Chondrocyte (in vitro differentiated cells): ENCODE data around the gene MADCAM1. TPM values are rescaled to one million over a fixed set of nuclear protein-coding genes. Genes with fewer than 3 reads are reported as not detected.

Experiments
- DNase-seq: peaks from one replicate; pipeline ENCODE4 v3.0.0; 2021; ENCODE audit warnings: mixed read lengths, low spot score
- H3K27ac Mint-ChIP-seq: one replicate; pipeline ENCODE4 v1.8.0; 2021; ENCODE audit warnings: mild to moderate bottlenecking, moderate library complexity, mixed read lengths; ENCODE audit not compliant: unreplicated experiment
- H3K27me3 Mint-ChIP-seq: 2 replicates; pipeline ENCODE4 v1.8.0; 2021; ENCODE audit warnings: low read depth, mixed read lengths
- H3K36me3 Mint-ChIP-seq: 2 replicates; pipeline ENCODE4 v1.8.0; 2021; ENCODE audit warnings: low read depth, mixed read lengths
- H3K4me1 Mint-ChIP-seq: 2 replicates; pipeline ENCODE4 v1.8.0; 2021; ENCODE audit warnings: low read depth, mild to moderate bottlenecking, mixed read lengths
- H3K4me3 Mint-ChIP-seq: one replicate; pipeline ENCODE4 v1.8.0; 2021; ENCODE audit warnings: mild to moderate bottlenecking, moderate library complexity, mixed read lengths; ENCODE audit not compliant: unreplicated experiment
- H3K9me3 Mint-ChIP-seq: 2 replicates; pipeline ENCODE4 v1.8.0; 2021; ENCODE audit warnings: low read depth, mixed read lengths
- CTCF ChIP-seq: fragments of 200-600 bp; sonication (generic); IDR thresholded peaks from 2 replicates; pipeline ENCODE4 v1.5.0; 2021; ENCODE audit warnings: antibody characterized with exemption, mild to moderate bottlenecking, moderate library complexity
- total RNA-seq: library from RNA; stranded (reverse); gene quantifications from 3 replicates; pipeline ENCODE4 v1.2.1, GENCODE V29; 2021

The MADCAM1 gene
- total RNA-seq, 1 donor from 2014 or later = 0.62 TPM

DNA sequence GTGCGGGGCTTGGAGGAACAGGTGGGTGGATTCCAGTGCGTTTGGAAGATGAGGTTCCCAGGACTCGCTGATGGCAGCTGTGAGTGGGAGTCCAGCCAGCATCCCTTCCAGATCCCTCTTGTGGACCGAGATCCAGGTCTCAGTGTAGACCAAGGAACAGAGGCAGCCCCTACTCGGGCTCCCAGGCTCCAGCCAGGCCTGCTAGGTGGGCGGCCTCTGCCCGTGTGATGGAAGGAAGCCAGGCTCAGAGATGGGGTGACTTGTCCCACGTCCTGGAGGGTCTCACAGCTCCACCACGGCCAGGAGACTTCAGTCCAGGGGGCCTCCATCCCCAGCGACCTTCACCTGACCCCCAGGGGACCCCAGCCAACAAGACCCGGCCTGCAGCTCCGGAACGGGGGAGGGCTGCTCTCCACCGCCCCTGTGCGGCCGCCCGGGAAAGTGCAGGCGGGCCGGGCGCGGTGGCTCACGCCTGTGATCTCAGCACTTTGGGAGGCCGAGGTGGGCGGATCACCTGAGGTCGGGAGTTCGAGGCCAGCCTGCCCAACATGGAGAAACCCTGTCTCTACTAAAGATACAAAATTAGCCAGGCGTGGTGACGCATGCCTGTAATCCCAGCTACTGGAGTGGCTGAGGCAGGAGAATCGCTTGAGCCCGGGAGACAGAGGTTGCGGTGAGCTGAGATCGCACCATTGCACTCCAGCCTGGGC lies 729 bp upstream of the MADCAM1 start:
- Mint-ChIP-seq H3K4me1 (peaks cover 6% of the 10 kb centered on the region), H3K27ac (no peak overlapping the region), H3K4me3 (no peak overlapping the region), H3K27me3 (peaks cover 15% of the 10 kb centered on the region), H3K9me3 (no peaks in the 10 kb centered on the region), H3K36me3 (peaks cover 2% of the 10 kb centered on the region)
- peak; percentile 85 for TF ChIP-seq CTCF
- DNase-seq = no peak

GRCh38 chr19:496986-497385 lies 700 bp downstream of the MADCAM1 start:
- no peaks in the 10 kb centered on the region for H3K9me3 Mint-ChIP-seq
- H3K4me3 Mint-ChIP-seq = no peak overlapping the region
- peaks cover 5% of the 10 kb centered on the region for H3K4me1 Mint-ChIP-seq
- TF ChIP-seq CTCF = no peak
- no peak overlapping the region for H3K27ac Mint-ChIP-seq
- H3K36me3 Mint-ChIP-seq = peaks cover 2% of the 10 kb centered on the region
- no peak for DNase-seq
- H3K27me3 Mint-ChIP-seq = peaks cover 15% of the 10 kb centered on the region

GRCh38 chr19:497491-497868 lies 1.2 kb downstream of the MADCAM1 start:
- TF ChIP-seq CTCF = no peak
- Mint-ChIP-seq H3K4me3 (no peak overlapping the region), H3K27ac (no peak overlapping the region), H3K4me1 (peaks cover 5% of the 10 kb centered on the region), H3K27me3 (peaks cover 15% of the 10 kb centered on the region), H3K9me3 (no peaks in the 10 kb centered on the region), H3K36me3 (peaks cover 2% of the 10 kb centered on the region)
- no peak for DNase-seq

- H3K4me1 Mint-ChIP-seq = peaks cover 5% of the 10 kb centered on the region
- H3K9me3 Mint-ChIP-seq = no peaks in the 10 kb centered on the region
- peaks cover 2% of the 10 kb centered on the region for H3K36me3 Mint-ChIP-seq
- no peak overlapping the region for H3K4me3 Mint-ChIP-seq
- TF ChIP-seq CTCF = no peak
- H3K27ac Mint-ChIP-seq = no peak overlapping the region
- no peak for DNase-seq
- H3K27me3 Mint-ChIP-seq = peaks cover 15% of the 10 kb centered on the region
These were observed 1.7 kb downstream of the MADCAM1 start for GRCh38 chr19:497869-498510.

- Mint-ChIP-seq H3K27ac (no peak overlapping the region), H3K4me3 (no peak overlapping the region)
These were observed 2.2 kb downstream of the MADCAM1 start for GRCh38 chr19:498511-498891.

More at GRCh38 chr19:498511-498891, 2.2 kb downstream of the MADCAM1 start:
- Mint-ChIP-seq H3K4me1 (peaks cover 5% of the 10 kb centered on the region), H3K9me3 (no peaks in the 10 kb centered on the region), H3K36me3 (peaks cover 2% of the 10 kb centered on the region), H3K27me3 (peaks cover 15% of the 10 kb centered on the region)
- no peak for DNase-seq
- no peak for TF ChIP-seq CTCF
